Mesendoderm (in vitro differentiated cells): ENCODE measurements around the gene XAB2.

Experiments used
- DNase-seq: peaks from one replicate; pipeline ENCODE4 v3.0.0; 2013
- H2AK5ac ChIP-seq: 2 replicates; pipeline ENCODE4 v1.6.1; 2013; ENCODE audit warnings: low read length, inconsistent platforms
- H2BK120ac ChIP-seq: 2 replicates; pipeline ENCODE4 v1.6.1; 2013; ENCODE audit warnings: low read depth, mild to moderate bottlenecking, low read length, moderate library complexity, mixed read lengths
- H2BK15ac ChIP-seq: replicated peaks from 2 replicates; pipeline ENCODE4 v1.6.1; 2013; ENCODE audit warnings: low read depth, mild to moderate bottlenecking, moderate library complexity
- H2BK5ac ChIP-seq: 2 replicates; pipeline ENCODE4 v1.6.1; 2013; ENCODE audit warnings: low read length, inconsistent platforms
- H3K18ac ChIP-seq: 2 replicates; pipeline ENCODE4 v1.6.1; 2013; ENCODE audit warnings: mild to moderate bottlenecking, low read length, mixed read lengths
- H3K23ac ChIP-seq: one replicate; pipeline ENCODE4 v1.6.1; 2013; ENCODE audit warnings: low read length
- H3K27ac ChIP-seq: 2 replicates; pipeline ENCODE4 v1.5.1; 2013; ENCODE audit warnings: low read depth, mild to moderate bottlenecking, inconsistent platforms, low read length, moderate library complexity
- H3K27me3 ChIP-seq: 2 replicates; pipeline ENCODE4 v1.6.1; 2013; ENCODE audit warnings: low read length, control low read depth, mild to moderate bottlenecking, inconsistent platforms; ENCODE audit not compliant: insufficient read depth, poor library complexity
- H3K36me3 ChIP-seq: 2 replicates; pipeline ENCODE4 v1.6.1; 2013; ENCODE audit warnings: low read length, inconsistent platforms; ENCODE audit not compliant: control insufficient read depth, insufficient read depth
- H3K4ac ChIP-seq: one replicate; pipeline ENCODE4 v1.6.1; 2013; ENCODE audit warnings: low read depth, mild to moderate bottlenecking, low read length, moderate library complexity
- H3K4me1 ChIP-seq: 2 replicates; pipeline ENCODE4 v1.6.1; 2013; ENCODE audit warnings: low read depth, low read length, inconsistent platforms; ENCODE audit not compliant: control insufficient read depth
- H3K4me2 ChIP-seq: 2 replicates; pipeline ENCODE4 v1.6.1; 2013; ENCODE audit warnings: low read length
- H3K4me3 ChIP-seq: 2 replicates; pipeline ENCODE4 v1.5.1; 2013; ENCODE audit warnings: mild to moderate bottlenecking, low read length
- H3K56ac ChIP-seq: one replicate; pipeline ENCODE4 v1.6.1; 2013; ENCODE audit warnings: low read length
- H3K79me1 ChIP-seq: 2 replicates; pipeline ENCODE4 v1.6.1; 2013; ENCODE audit warnings: low read length, inconsistent platforms
- H3K79me2 ChIP-seq: 2 replicates; pipeline ENCODE4 v1.6.1; 2013; ENCODE audit warnings: mild to moderate bottlenecking, low read length; ENCODE audit not compliant: control insufficient read depth, insufficient read depth
- H3K9ac ChIP-seq: 2 replicates; pipeline ENCODE4 v1.6.1; 2013; ENCODE audit warnings: low read length, inconsistent platforms
- H4K5ac ChIP-seq: one replicate; pipeline ENCODE4 v1.6.1; 2013; ENCODE audit warnings: low read length
- H4K8ac ChIP-seq: one replicate; pipeline ENCODE4 v1.6.1; 2013; ENCODE audit warnings: low read depth, mild to moderate bottlenecking, control low read depth, low read length, moderate library complexity
- WGBS: extraction: QIAGEN DNeasy Blood & Tissue Kit; methylation state at CpG from one replicate; pipeline ENCODE4 v1.1.7; 2013; ENCODE audit warnings: low lambda C conversion rate, missing lambda C conversion rate; ENCODE audit not compliant: insufficient coverage; ENCODE audit errors: extremely low coverage; 5-methylcytosine and 5-hydroxymethylcytosine counted together

XAB2 gene

DNA sequence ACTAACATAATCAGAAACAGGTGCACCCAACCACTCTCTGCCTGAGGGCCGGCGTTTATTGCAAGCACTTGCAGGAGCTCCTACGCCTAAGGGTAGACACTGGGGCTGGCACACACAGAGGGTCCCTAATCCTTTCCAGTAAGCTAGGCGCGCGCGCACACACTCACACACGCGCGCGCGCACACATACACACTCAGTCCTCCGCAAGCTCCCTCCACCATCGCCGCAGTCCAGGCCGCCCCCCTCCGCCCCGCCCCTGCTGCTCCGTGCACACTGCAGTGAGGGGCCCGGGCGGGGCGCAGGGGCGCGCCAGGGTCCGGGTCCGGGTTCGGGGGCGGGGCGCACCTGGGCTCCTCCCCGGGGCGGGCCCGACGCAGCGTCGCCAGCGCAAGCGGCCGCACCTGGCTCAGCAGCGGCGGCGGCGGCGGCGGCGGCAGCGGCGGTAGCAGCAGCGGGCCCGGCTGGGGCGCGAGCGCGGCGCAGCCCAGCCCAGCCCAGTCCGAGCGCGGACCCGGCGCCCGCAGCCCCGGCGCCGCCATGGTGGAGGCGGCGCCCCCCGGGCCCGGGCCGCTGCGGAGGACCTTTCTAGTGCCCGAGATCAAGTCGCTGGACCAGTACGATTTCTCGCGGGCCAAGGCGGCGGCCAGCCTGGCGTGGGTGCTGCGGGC lies 33.7 kb downstream of the XAB2 start, which contains the start of gene CAMSAP3:
Gene CAMSAP3 (plus strand): TSS at position 398 of the 668 bp plus-strand sequence. CDS start 140 bp downstream, at position 538.
- H3K4me1 ChIP-seq = no peaks in the 10 kb centered on the region

DNA sequence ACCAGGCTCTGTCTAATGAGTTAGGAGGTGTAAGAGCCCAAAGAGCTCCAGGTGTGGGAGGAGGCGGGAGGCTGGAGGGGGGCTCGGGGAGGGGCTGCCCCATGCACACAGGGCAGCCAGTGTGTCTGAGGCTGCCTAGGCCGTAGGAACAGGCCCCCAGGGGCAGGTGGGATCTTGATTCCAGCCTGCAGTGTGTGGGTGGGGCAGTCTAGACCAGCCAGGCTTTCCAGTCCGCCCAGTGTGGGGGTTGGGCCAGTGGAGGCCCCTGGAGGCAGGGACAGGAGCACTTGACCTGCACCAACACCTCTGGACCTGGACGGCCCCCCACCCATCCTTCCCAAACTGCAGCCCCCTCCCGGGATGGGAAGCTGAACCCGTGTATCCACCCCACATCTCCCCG lies 39.1 kb downstream of the XAB2 start:
- no peak overlapping the region for H3K9ac ChIP-seq
- H3K36me3 ChIP-seq = no peaks in the 10 kb centered on the region
- no peaks in the 10 kb centered on the region for H3K4me1 ChIP-seq
- no peak overlapping the region for H3K56ac ChIP-seq
- H3K79me2 ChIP-seq = no peaks in the 10 kb centered on the region
- WGBS = no CpG with 5 or more reads among the region's 8 CpGs
- no peak overlapping the region for H2BK5ac ChIP-seq
- DNase-seq = no peak
- H3K18ac ChIP-seq = no peak overlapping the region
- H3K23ac ChIP-seq = no peak overlapping the region
- no peak overlapping the region for H2AK5ac ChIP-seq
- H2BK120ac ChIP-seq = no peak overlapping the region
- H3K4me3 ChIP-seq = no peak overlapping the region
- H3K4ac ChIP-seq = no peak overlapping the region
- H3K27me3 ChIP-seq = no peaks in the 10 kb centered on the region
- no peak overlapping the region for H3K4me2 ChIP-seq
- H4K8ac ChIP-seq = no peak overlapping the region
- no peak overlapping the region for H3K27ac ChIP-seq
- H4K5ac ChIP-seq = no peak overlapping the region
- no peaks in the 10 kb centered on the region for H3K79me1 ChIP-seq
- H2BK15ac ChIP-seq = no peak overlapping the region

More for the DNA sequence above, 33.7 kb downstream of the XAB2 start, which contains the start of gene CAMSAP3:
- H3K79me1 ChIP-seq = no peaks in the 10 kb centered on the region
- H3K4me2 ChIP-seq = peak within 1 kb of the TSS; percentile 66
- no peaks in the 10 kb centered on the region for H3K36me3 ChIP-seq
- peak within 1 kb of the TSS; percentile 80 for H3K56ac ChIP-seq
- H3K23ac ChIP-seq = no peak within 1 kb of the TSS
- H3K27me3 ChIP-seq = no peaks in the 10 kb centered on the region
- DNase-seq = peak; percentile 63
- H2BK120ac ChIP-seq = no peak within 1 kb of the TSS
- H4K8ac ChIP-seq = no peak within 1 kb of the TSS
- WGBS = no CpG with 5 or more reads among the region's 78 CpGs
- H3K27ac ChIP-seq = no peak within 1 kb of the TSS
- H3K9ac ChIP-seq = peak within 1 kb of the TSS; percentile 66
- no peak within 1 kb of the TSS for H2BK5ac ChIP-seq
- no peaks in the 10 kb centered on the region for H3K79me2 ChIP-seq
- H3K4ac ChIP-seq = peak within 1 kb of the TSS; percentile 29
- no peak within 1 kb of the TSS for H2BK15ac ChIP-seq
- peak within 1 kb of the TSS; percentile 86 for H3K18ac ChIP-seq
- peak within 1 kb of the TSS; percentile 58 for H3K4me3 ChIP-seq
- H2AK5ac ChIP-seq = no peak within 1 kb of the TSS
- H4K5ac ChIP-seq = no peak within 1 kb of the TSS

DNA sequence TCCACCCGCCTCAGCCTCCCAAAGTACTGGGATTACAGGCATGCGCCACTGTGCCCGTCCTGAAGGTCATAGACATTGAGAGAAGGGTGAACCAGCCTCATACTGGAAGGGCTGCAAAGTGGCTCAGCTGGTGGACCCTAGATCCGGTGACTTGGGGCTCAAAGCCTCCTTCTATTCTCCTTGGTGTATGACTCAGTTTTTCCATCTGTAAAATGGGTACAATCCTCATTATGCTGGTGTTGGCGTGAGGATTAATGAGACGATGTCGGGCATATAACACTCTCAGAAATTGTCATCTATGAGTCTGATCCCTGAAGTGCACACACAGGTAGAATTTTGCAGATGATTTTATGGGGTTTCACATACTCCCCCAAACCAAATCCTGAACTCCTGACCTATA lies 39.5 kb downstream of the XAB2 start:
- Histone ChIP-seq H2BK5ac (no peak overlapping the region), H3K27ac (no peak overlapping the region), H3K4me3 (no peak overlapping the region), H2BK15ac (no peak overlapping the region), H3K36me3 (no peaks in the 10 kb centered on the region), H3K4ac (no peak overlapping the region), H3K79me1 (no peaks in the 10 kb centered on the region), H3K9ac (no peak overlapping the region), H2AK5ac (no peak overlapping the region), H3K27me3 (no peaks in the 10 kb centered on the region), H3K79me2 (no peaks in the 10 kb centered on the region), H3K4me1 (no peaks in the 10 kb centered on the region), H2BK120ac (no peak overlapping the region), H4K5ac (no peak overlapping the region), H4K8ac (no peak overlapping the region), H3K4me2 (no peak overlapping the region), H3K18ac (no peak overlapping the region), H3K23ac (no peak overlapping the region), H3K56ac (no peak overlapping the region)
- no peak for DNase-seq
- no CpG with 5 or more reads among the region's 7 CpGs for WGBS

DNA sequence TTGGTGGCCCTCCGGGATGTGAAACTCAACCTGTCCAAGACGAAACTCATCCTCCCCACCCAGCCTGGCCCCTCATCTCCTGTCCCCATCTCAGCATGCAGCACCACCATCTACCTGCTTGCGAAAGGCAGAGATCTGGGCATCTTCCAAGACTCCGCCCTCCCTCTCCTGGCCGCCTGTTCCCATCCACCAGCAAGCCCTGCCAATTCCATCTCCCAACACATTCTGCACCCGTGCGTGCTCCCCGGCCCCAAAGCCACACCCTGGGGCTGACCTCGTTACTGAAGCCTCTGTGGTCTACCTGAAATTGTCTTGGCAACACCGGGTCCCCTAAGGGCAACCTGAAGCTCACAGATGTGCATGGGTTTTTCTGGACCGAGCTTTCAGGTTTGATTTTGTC lies 46.9 kb downstream of the XAB2 start:
- Histone ChIP-seq H3K27ac (no peak overlapping the region), H3K4ac (no peak overlapping the region), H4K5ac (no peak overlapping the region), H3K4me2 (no peak overlapping the region), H2BK5ac (no peak overlapping the region), H2BK15ac (no peak overlapping the region), H3K4me3 (no peak overlapping the region), H3K4me1 (no peaks in the 10 kb centered on the region), H3K23ac (no peak overlapping the region), H3K56ac (no peak overlapping the region), H2BK120ac (no peak overlapping the region), H3K27me3 (no peaks in the 10 kb centered on the region), H3K79me1 (no peaks in the 10 kb centered on the region), H2AK5ac (no peak overlapping the region), H3K79me2 (no peaks in the 10 kb centered on the region), H4K8ac (no peak overlapping the region), H3K36me3 (no peaks in the 10 kb centered on the region), H3K18ac (no peak overlapping the region), H3K9ac (no peak overlapping the region)
- DNase-seq = no peak
- WGBS = no CpG with 5 or more reads among the region's 11 CpGs

DNA sequence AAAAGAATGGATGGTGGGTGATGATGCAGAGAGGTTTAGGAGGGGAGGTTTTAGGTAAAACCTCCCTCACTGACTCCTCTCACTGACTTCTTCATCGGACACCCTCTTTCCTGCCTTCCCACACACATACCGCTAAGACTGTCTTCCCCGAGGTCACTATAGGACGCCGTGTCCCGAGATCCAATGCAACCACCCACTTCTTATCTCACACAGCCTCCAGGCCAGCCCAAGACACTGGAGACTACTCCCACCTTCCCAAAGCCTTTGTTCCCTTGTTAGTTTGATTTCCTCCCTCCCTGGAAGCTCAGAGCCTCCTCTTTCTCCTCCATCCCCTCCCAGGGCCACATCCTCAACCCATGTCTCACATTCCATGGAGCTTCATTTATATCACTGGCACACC lies 50.2 kb downstream of the XAB2 start:
- H2BK5ac ChIP-seq = no peak overlapping the region
- no peak overlapping the region for H3K56ac ChIP-seq
- WGBS = no CpG with 5 or more reads among the region's 6 CpGs
- no peaks in the 10 kb centered on the region for H3K79me1 ChIP-seq
- H2AK5ac ChIP-seq = no peak overlapping the region
- no peaks in the 10 kb centered on the region for H3K27me3 ChIP-seq
- no peaks in the 10 kb centered on the region for H3K79me2 ChIP-seq
- H3K4ac ChIP-seq = no peak overlapping the region
- H3K27ac ChIP-seq = no peak overlapping the region
- no peak overlapping the region for H4K5ac ChIP-seq
- no peak overlapping the region for H2BK120ac ChIP-seq
- no peak overlapping the region for H3K18ac ChIP-seq
- H4K8ac ChIP-seq = no peak overlapping the region
- no peaks in the 10 kb centered on the region for H3K36me3 ChIP-seq
- no peak for DNase-seq
- H2BK15ac ChIP-seq = no peak overlapping the region
- H3K4me2 ChIP-seq = no peak overlapping the region
- no peak overlapping the region for H3K23ac ChIP-seq
- no peak overlapping the region for H3K9ac ChIP-seq
- H3K4me1 ChIP-seq = no peaks in the 10 kb centered on the region
- H3K4me3 ChIP-seq = no peak overlapping the region

DNA sequence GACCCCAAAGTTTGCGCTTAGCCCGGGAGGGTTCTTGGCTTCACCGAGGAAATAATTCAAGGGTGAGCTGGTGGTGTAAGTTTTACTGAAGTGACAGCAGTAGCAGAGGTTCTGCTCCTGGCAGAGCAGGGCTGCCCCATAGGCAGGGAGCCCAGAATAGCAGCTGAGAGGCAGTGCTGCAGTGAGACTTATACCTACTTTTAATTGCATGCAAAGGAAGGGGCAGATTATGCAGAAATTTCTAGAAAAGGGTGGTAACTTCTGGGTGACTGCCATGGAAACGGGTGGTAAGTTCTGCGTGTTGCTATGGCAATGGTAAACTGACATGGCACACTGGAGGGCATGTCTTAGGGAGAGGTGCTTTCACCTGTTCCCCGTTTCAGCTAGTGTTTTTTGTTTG lies 51.2 kb downstream of the XAB2 start:
- Histone ChIP-seq H3K4me3 (no peak overlapping the region), H3K27ac (no peak overlapping the region), H2BK5ac (no peak overlapping the region), H3K23ac (no peak overlapping the region), H3K79me1 (no peaks in the 10 kb centered on the region), H3K18ac (no peak overlapping the region), H2BK15ac (no peak overlapping the region), H3K9ac (no peak overlapping the region), H3K4me2 (no peak overlapping the region), H3K36me3 (no peaks in the 10 kb centered on the region), H2BK120ac (no peak overlapping the region), H3K56ac (no peak overlapping the region), H3K79me2 (no peaks in the 10 kb centered on the region), H3K27me3 (no peaks in the 10 kb centered on the region), H3K4me1 (no peaks in the 10 kb centered on the region), H4K5ac (no peak overlapping the region), H2AK5ac (no peak overlapping the region), H4K8ac (no peak overlapping the region), H3K4ac (no peak overlapping the region)
- no CpG with 5 or more reads among the region's 6 CpGs for WGBS
- DNase-seq = no peak
